Measurements from ENCODE around the gene SALL2. TPM values are rescaled to one million over a fixed set of nuclear protein-coding genes. Genes with fewer than 3 reads are reported as not detected.

Gene SALL2
- total RNA-seq, 3 donors from 2014 or later = 1.0 to 25.6 (median 1.2) TPM

DNA sequence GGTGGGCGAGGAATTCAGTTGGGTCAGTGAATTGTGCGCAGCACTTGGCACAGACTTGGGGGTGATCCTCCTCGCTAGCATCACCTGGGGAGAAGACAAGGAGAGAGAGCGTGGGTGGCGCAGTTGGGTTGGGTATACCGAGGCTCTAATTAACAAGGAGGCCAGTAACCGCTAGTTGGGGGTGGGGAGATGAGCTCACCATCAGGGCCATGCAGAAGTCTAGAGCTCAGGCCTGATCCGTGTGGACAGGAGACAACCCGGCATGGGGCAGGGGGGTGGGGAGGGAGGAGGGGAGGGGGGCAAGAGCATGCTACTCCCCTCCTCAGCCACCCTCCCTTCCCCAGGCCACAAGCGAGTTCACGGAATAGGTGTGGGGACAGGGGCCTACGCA, 580 bp downstream of the SALL2 start:
- intact Hi-C loops (cut with DNase I, micrococcal nuclease) = no loop called here
- no peak for TF ChIP-seq CTCF (IDR thresholded peaks at IDR 0.05)

DNA sequence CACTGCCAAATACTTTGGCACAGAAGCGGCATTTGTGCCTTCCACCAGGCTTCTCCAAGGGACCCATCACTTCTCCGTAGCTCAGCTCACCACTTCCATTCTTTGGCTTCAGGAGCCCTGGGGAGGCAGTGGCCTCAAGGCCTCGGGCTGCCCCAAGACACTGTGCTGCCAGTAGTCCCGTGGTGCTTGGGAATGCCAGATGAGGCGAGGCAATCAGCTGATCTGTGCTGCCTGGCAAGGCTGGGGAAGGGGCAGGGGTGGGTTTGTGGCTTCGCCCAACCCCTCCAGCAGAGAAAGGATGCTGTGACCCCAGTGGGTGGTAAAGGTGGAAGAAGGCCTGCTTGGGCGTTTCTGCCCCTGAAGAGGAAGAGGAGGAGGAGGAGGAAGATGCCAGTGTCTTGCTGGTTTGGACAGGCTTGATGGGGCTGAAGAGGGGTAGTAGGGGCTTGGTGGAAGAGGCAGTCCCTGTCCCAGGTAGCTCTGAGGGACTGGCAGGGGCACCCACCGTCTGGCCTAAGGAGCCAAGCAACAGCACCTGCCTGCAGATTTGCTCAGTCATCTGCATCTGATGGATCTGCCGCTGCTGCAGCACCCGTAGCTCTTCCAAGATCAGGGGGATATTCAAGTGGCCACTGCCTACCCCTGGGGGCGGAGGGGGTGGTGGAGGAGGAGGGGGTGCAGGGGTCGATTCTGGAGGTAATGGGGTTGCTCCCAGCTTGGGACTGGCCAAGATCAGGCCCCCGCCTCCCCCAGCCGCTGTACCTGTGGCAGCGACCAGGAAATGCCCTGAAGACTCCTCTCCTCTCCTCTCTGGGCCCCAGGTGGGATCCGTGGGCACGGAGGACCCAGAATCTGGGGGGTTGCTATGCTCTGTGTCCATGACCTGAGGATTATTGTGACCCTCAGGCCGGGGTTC, 1.3 kb downstream of the SALL2 start:
- Histone ChIP-seq H3K4me3 (no peak overlapping the region), H3K36me3 (ENCODE audit: low read depth) (no peaks in the 10 kb centered on the region), H3K4me1 (ENCODE audit: low read depth) (no peaks in the 10 kb centered on the region), H3K9me3 (no peaks in the 10 kb centered on the region)
- ATAC-seq = no peak
- TF ChIP-seq CTCF (IDR thresholded peaks at IDR 0.05) = no peak
- DNase-seq = no peak
- intact Hi-C loops (cut with DNase I, micrococcal nuclease) = no loop called here

More for the DNA sequence above, 580 bp downstream of the SALL2 start:
- Histone ChIP-seq H3K4me1 (ENCODE audit: low read depth) (no peaks in the 10 kb centered on the region), H3K4me3 (peak overlapping the region; percentile 19), H3K9me3 (no peaks in the 10 kb centered on the region), H3K36me3 (ENCODE audit: low read depth) (no peaks in the 10 kb centered on the region)
- ATAC-seq (peak; percentile 29), DNase-seq (peak in 1 of 3 donors; percentile 25)

- TF ChIP-seq CTCF (IDR thresholded peaks at IDR 0.05) = no peak
- no peaks in the 10 kb centered on the region for H3K9me3 ChIP-seq
- intact Hi-C loops (cut with DNase I, micrococcal nuclease) = no loop called here
- DNase-seq (no peak), ATAC-seq (no peak)
- H3K36me3 ChIP-seq (ENCODE audit: low read depth) = no peaks in the 10 kb centered on the region
- H3K4me3 ChIP-seq = no peak overlapping the region
- H3K4me1 ChIP-seq (ENCODE audit: low read depth) = no peaks in the 10 kb centered on the region
Observed at GRCh38 chr14:21523203-21523602, 2.9 kb downstream of the SALL2 start.

- ATAC-seq (no peak), DNase-seq (no peak)
- Histone ChIP-seq H3K36me3 (ENCODE audit: low read depth) (no peaks in the 10 kb centered on the region), H3K4me1 (ENCODE audit: low read depth) (no peaks in the 10 kb centered on the region), H3K4me3 (no peak overlapping the region), H3K9me3 (no peaks in the 10 kb centered on the region)
- intact Hi-C loops (cut with DNase I, micrococcal nuclease) = no loop called here
- TF ChIP-seq CTCF (IDR thresholded peaks at IDR 0.05) = no peak
Observed at GRCh38 chr14:21521501-21521900, 4.6 kb downstream of the SALL2 start.

DNA sequence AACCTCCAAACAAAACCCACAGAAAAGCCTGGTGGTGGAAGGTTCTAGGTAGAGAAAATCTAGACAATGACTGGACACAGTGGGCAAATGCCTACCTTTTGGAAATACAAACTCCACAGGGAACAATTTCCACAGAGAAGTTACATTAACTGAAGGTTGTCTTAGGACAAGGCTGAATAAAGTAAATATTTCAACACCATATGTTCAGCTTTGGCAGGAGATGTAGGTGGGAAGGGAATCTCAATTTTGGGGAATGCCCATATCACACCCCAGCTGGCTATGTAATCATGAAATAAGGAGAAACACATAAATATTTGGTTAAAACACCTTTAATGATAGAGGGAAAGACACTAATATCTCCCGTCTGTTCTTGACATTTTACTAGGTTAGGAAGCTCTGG, 5.4 kb downstream of the SALL2 start:
- intact Hi-C loops (cut with DNase I, micrococcal nuclease) = no loop called here
- Histone ChIP-seq H3K36me3 (ENCODE audit: low read depth) (no peaks in the 10 kb centered on the region), H3K4me1 (ENCODE audit: low read depth) (no peaks in the 10 kb centered on the region), H3K9me3 (no peaks in the 10 kb centered on the region), H3K4me3 (no peak overlapping the region)
- DNase-seq (no peak), ATAC-seq (no peak)
- no peak for TF ChIP-seq CTCF (IDR thresholded peaks at IDR 0.05)
